ENCODE data around the gene TCP11. TPM values are rescaled to one million over a fixed set of nuclear protein-coding genes. Genes with fewer than 3 reads are reported as not detected.
A peak's percentile ranks its signal among the peaks of the same experiment; 100 is the strongest.

Gene TCP11
- total and polyA plus RNA-seq, 11 donors = 0.04 TPM; not detected in 10

- peak in 3 of 4 donors; percentile 31 to 37 (median 35) for ATAC-seq
- WGBS, 4 donors = 60 to 71% (median 67%) methylated on average over 5 of the region's 5 CpGs
- peaks cover 0 to 63% (median 28%) of the 10 kb centered on the region in 12 donors for H3K4me1 ChIP-seq
Observed at GRCh38 chr6:35092362-35093117, 48.6 kb downstream of the TCP11 start.

GRCh38 chr6:35091346-35092083 is 49.6 kb downstream of the TCP11 start:
- ATAC-seq (no peak), DNase-seq (no peak)
- TF ChIP-seq CTCF (IDR thresholded peaks at IDR 0.05) = no peak
- TF ChIP-seq POLR2A (IDR thresholded peaks at IDR 0.05) = no peak
- Histone ChIP-seq H3K27ac (peak overlapping the region in 3 of 12 donors; percentile 20 to 78 (median 47)), H3K4me1 (peaks cover 0 to 66% (median 26%) of the 10 kb centered on the region in 12 donors), H3K9me3 (no peaks in the 10 kb centered on the region), H3K36me3 (peaks cover 0 to 53% (median 39%) of the 10 kb centered on the region in 9 donors), H3K4me3 (no peak overlapping the region), H3K27me3 (no peaks in the 10 kb centered on the region)
- intact Hi-C loops (cut with DNase I) = no loop called here
- 88 to 94% (median 91%) methylated on average over 18 of the region's 18 CpGs for WGBS, 4 donors

More at GRCh38 chr6:35092362-35093117, 48.6 kb downstream of the TCP11 start:
- Histone ChIP-seq H3K4me3 (no peak overlapping the region), H3K27ac (peak overlapping the region in 9 of 12 donors; percentile 1 to 78 (median 47)), H3K9me3 (no peaks in the 10 kb centered on the region), H3K27me3 (no peaks in the 10 kb centered on the region), H3K36me3 (peaks cover 0 to 42% (median 28%) of the 10 kb centered on the region in 9 donors)
- no peak for DNase-seq
- TF ChIP-seq CTCF (IDR thresholded peaks at IDR 0.05) = no peak
- TF ChIP-seq POLR2A (IDR thresholded peaks at IDR 0.05) = no peak
- intact Hi-C loops (cut with DNase I) = no loop called here

- Histone ChIP-seq H3K27me3 (no peaks in the 10 kb centered on the region), H3K36me3 (peaks cover 0 to 60% (median 46%) of the 10 kb centered on the region in 9 donors), H3K4me1 (peaks cover 0 to 64% (median 19%) of the 10 kb centered on the region in 12 donors), H3K9me3 (no peaks in the 10 kb centered on the region), H3K27ac (peak overlapping the region in 2 of 12 donors; percentile 20 to 78), H3K4me3 (no peak overlapping the region)
- no peak for TF ChIP-seq CTCF (IDR thresholded peaks at IDR 0.05)
- ATAC-seq = no peak
- no peak for DNase-seq
- WGBS, 4 donors = 85 to 95% (median 94%) methylated on average over 10 of the region's 10 CpGs
- intact Hi-C loops (cut with DNase I) = no loop called here
Observed at GRCh38 chr6:35090734-35091133, 50.4 kb downstream of the TCP11 start.

GRCh38 chr6:35089935-35090505 is 51.1 kb downstream of the TCP11 start:
- no peak for DNase-seq
- Histone ChIP-seq H3K4me3 (no peak overlapping the region), H3K27ac (peak overlapping the region in 3 of 12 donors; percentile 17 to 78 (median 35)), H3K9me3 (no peaks in the 10 kb centered on the region), H3K36me3 (peaks cover 0 to 67% (median 53%) of the 10 kb centered on the region in 9 donors), H3K4me1 (peaks cover 0 to 63% (median 18%) of the 10 kb centered on the region in 12 donors), H3K27me3 (no peaks in the 10 kb centered on the region)
- TF ChIP-seq CTCF (IDR thresholded peaks at IDR 0.05) (no peak), POLR2A (IDR thresholded peaks at IDR 0.05) (no peak)
- 86 to 94% (median 89%) methylated on average over 15 of the region's 15 CpGs for whole genome bisulfite sequencing, 4 donors
- intact Hi-C loops (cut with DNase I) = no loop called here
- ATAC-seq = peak in 1 of 4 donors; percentile 4
